OCI-LY7 (cell line): ENCODE results near the gene LPP. TPM values are rescaled to one million over a fixed set of nuclear protein-coding genes. Genes with fewer than 3 reads are reported as not detected.

Experiments used
- BruUV-seq: library from RNA; stranded (reverse); fragments of 400-500 nt; replicated peaks from 2 replicates; lab custom pipeline; 2021; lab: Mats Ljungman, UMichigan
- CTCF ChIA-PET: fragments of 300-600 bp; sonication (Branson Sonifier 250); formaldehyde crosslinking; loops from one replicate; lab custom pipeline; 2022; ENCODE audit warnings: antibody characterized with exemption; ENCODE audit not compliant: unreplicated experiment; lab: Charles Lee
- POLR2A ChIA-PET: fragments of 300-600 bp; sonication (Branson Sonifier 250); formaldehyde crosslinking; loops from one replicate; lab custom pipeline; 2022; ENCODE audit warnings: antibody characterized with exemption; lab: Charles Lee
- DNase-seq: peaks from one replicate; pipeline ENCODE4 v3.0.0-alpha.2; 2015; ENCODE audit warnings: low spot score
- H2AFZ ChIP-seq: fragments of 200-600 bp; sonication (generic), shearing (Covaris generic); 2 replicates; pipeline ENCODE4 v1.6.1; 2014; ENCODE audit warnings: mild to moderate bottlenecking, antibody characterized with exemption, low read length, moderate library complexity
- H3K27ac ChIP-seq: fragments of 200-600 bp; sonication (generic); 2 replicates; pipeline ENCODE4 v1.5.1; 2014; ENCODE audit warnings: mixed run types, low read depth, mild to moderate bottlenecking, moderate library complexity, low read length, inconsistent platforms; ENCODE audit not compliant: poor library complexity, severe bottlenecking
- H3K36me3 ChIP-seq: fragments of 200-600 bp; sonication (generic); 2 replicates; pipeline ENCODE4 v1.6.1; 2014; ENCODE audit warnings: mild to moderate bottlenecking, antibody characterized with exemption, low read length, moderate library complexity, mixed read lengths; ENCODE audit not compliant: insufficient read depth
- H3K4me1 ChIP-seq: fragments of 200-600 bp; sonication (generic); 2 replicates; pipeline ENCODE4 v1.5.1; 2014; ENCODE audit warnings: mild to moderate bottlenecking, low read length; ENCODE audit not compliant: insufficient read depth, poor library complexity, severe bottlenecking
- H3K4me2 ChIP-seq: fragments of 200-600 bp; sonication (generic); 2 replicates; pipeline ENCODE4 v1.6.1; 2014; ENCODE audit warnings: mild to moderate bottlenecking, low read length
- H3K4me3 ChIP-seq: fragments of 200-600 bp; sonication (generic); 2 replicates; pipeline ENCODE4 v1.5.1; 2014; ENCODE audit warnings: mild to moderate bottlenecking, low read depth, low read length; ENCODE audit not compliant: poor library complexity, severe bottlenecking
- H3K79me2 ChIP-seq: fragments of 200-600 bp; sonication (generic); 2 replicates; pipeline ENCODE4 v1.6.1; 2016; ENCODE audit warnings: low read depth, mild to moderate bottlenecking, low read length, moderate library complexity, mixed read lengths; ENCODE audit not compliant: insufficient read depth
- H3K9me2 ChIP-seq: fragments of 200-600 bp; sonication (generic); 2 replicates; pipeline ENCODE4 v1.6.1; 2016; ENCODE audit warnings: mild to moderate bottlenecking, low read length, mixed read lengths; ENCODE audit not compliant: insufficient read depth
- H3K9me3 ChIP-seq: fragments of 200-600 bp; sonication (generic); 2 replicates; pipeline ENCODE4 v1.6.1; 2014; ENCODE audit warnings: mild to moderate bottlenecking, mixed run types, low read length, mixed read lengths
- H4K20me1 ChIP-seq: fragments of 200-600 bp; sonication (generic); 2 replicates; pipeline ENCODE4 v1.6.1; 2014; ENCODE audit warnings: mild to moderate bottlenecking, antibody characterized with exemption, low read length, moderate library complexity, mixed read lengths; ENCODE audit not compliant: insufficient read depth
- EZH2phosphoT487 ChIP-seq: fragments of 200-600 bp; sonication (generic); IDR thresholded peaks from 2 replicates; pipeline ENCODE4 v1.6.1; 2018; ENCODE audit warnings: low read depth, borderline replicate concordance, mild to moderate bottlenecking, mixed run types, antibody characterized with exemption, low read length, moderate library complexity, mixed read lengths
- intact Hi-C: fragments of 100-400 bp; cut with micrococcal nuclease; formaldehyde crosslinking; loops from one replicate; pipeline ENCODE4 v1.10.0; 2022; ENCODE audit not compliant: unreplicated experiment
- total RNA-seq, 2 experiments: library from RNA; depleted of rRNA in 1 of 2; stranded (reverse); fragments of >200 nt in 1 of 2; shearing (Covaris generic) in 1 of 2; gene quantifications; 2 replicates each; pipeline ENCODE4 v1.2.3, GENCODE V29; 2014 to 2022
- TF ChIP-seq, protein P1 (sequence below): fragments of 200-600 bp; sonication (generic); conservative IDR thresholded peaks from 2 replicates; pipeline ENCODE4 v1.5.1; 2014; ENCODE audit warnings: mild to moderate bottlenecking, antibody characterized with exemption, low read length, moderate library complexity, mixed read lengths

Gene LPP
- total RNA-seq, 2 experiments from 2014 or later, result 10.9 to 119 TPM

DNA sequence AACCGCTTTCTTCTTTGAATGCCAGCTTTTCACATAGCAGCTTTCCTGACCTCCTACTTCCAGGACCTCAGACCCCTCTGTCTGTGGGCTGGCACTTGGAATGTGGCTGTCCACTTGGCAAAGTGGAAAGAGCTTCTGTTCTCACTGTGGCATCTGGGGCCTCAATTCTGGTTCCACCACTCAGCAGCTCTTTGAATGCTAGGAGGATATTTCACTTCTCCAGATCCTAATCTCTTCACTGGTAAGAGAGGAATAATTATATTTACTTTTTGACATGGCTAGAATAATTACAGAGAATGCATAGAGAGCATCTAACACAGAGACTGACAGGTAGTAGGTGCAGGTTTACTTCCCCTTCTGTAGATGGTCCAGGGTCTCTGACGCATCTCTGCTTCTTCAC, 405.9 kb downstream of the LPP start:
- no peaks in the 10 kb centered on the region for H4K20me1 ChIP-seq
- no peaks in the 10 kb centered on the region for H3K9me3 ChIP-seq
- H3K9me2 ChIP-seq, result no peaks in the 10 kb centered on the region
- no peak overlapping the region for H3K4me3 ChIP-seq
- POLR2A ChIA-PET, result interaction anchor here (0.6 kb wide), 1 partner anchor 196 kb away, joined by 3 read pairs; no protein-coding TSS in a partner anchor
- TF ChIP-seq EZH2phosphoT487, result no peak
- TF ChIP-seq, protein P1, sequence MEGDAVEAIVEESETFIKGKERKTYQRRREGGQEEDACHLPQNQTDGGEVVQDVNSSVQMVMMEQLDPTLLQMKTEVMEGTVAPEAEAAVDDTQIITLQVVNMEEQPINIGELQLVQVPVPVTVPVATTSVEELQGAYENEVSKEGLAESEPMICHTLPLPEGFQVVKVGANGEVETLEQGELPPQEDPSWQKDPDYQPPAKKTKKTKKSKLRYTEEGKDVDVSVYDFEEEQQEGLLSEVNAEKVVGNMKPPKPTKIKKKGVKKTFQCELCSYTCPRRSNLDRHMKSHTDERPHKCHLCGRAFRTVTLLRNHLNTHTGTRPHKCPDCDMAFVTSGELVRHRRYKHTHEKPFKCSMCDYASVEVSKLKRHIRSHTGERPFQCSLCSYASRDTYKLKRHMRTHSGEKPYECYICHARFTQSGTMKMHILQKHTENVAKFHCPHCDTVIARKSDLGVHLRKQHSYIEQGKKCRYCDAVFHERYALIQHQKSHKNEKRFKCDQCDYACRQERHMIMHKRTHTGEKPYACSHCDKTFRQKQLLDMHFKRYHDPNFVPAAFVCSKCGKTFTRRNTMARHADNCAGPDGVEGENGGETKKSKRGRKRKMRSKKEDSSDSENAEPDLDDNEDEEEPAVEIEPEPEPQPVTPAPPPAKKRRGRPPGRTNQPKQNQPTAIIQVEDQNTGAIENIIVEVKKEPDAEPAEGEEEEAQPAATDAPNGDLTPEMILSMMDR, result no peak
- no peaks in the 10 kb centered on the region for H3K4me1 ChIP-seq
- no peak overlapping the region for H3K27ac ChIP-seq
- no TSS peak for BruUV-seq
- CTCF ChIA-PET, result no interaction called here
- H2AFZ ChIP-seq, result no peak overlapping the region
- intact Hi-C loops, result no loop called here
- no peaks in the 10 kb centered on the region for H3K79me2 ChIP-seq
- H3K4me2 ChIP-seq, result no peak overlapping the region
- no peak for DNase-seq
- H3K36me3 ChIP-seq, result no peaks in the 10 kb centered on the region

DNA sequence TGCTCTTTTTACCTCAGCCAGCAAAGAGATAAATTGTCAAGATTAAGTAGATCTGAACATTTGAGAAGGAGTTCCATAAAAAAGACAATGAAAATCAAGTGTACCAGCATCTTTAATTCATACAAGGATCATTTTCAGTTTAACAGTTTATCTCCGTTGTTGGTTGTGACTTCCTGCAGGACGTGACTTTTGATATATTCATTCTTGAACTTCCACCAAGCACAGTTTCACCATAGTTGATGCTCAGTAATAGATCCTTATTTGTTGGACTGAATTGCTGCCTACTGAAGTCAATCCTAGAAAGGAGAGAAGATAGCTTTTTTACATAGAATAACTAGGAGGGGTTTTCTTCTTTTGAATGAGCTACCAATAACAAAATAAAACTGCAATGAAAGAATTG, 408.2 kb downstream of the LPP start:
- Histone ChIP-seq H2AFZ (no peak overlapping the region), H3K36me3 (no peaks in the 10 kb centered on the region), H3K79me2 (no peaks in the 10 kb centered on the region), H3K27ac (no peak overlapping the region), H3K9me3 (no peaks in the 10 kb centered on the region), H3K4me3 (no peak overlapping the region), H3K4me1 (no peaks in the 10 kb centered on the region), H3K4me2 (no peak overlapping the region), H3K9me2 (no peaks in the 10 kb centered on the region), H4K20me1 (no peaks in the 10 kb centered on the region)
- DNase-seq, result no peak
- ChIA-PET CTCF (no interaction called here), POLR2A (interaction anchor here (0.7 to 0.8 kb wide), 2 partner anchors 10 to 322 kb away, joined by 3 read pairs; no protein-coding TSS in a partner anchor)
- TF ChIP-seq EZH2phosphoT487, result no peak
- TF ChIP-seq, protein P1, result no peak
- BruUV-seq, result no TSS peak
- intact Hi-C loops, result no loop called here

DNA sequence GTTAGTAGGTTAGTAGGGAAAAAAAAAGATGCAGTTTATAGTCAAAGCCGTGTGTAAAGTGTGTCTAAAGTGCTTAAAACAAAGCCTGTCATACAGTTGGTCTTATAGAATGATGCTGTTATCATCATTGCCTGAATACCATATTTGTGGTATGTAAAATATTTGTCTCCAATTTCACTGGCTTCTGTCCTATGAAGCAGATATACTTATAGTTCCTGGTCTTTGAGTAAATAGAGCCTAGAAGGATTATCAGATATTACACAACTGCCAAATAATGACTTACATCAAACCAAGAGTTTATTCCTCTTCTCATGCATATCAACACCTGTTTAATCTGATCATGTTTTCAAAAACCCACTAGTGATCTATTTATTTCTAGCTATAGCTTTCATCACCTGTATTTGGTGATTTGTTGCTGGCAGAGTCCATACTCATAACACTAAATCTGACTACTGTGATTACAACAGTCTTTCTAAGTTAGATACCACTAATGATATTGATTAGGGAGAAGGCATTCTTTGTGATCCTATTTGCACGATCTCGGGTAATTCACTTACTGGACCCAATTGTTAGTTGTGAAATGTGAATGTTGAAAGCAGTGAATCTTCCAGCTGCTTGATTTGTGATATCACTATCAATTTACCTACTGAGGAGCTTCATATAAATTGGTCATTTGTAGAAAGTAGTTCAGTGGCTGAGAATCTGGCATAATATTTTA, 413.7 kb downstream of the LPP start:
- H3K79me2 ChIP-seq, result no peaks in the 10 kb centered on the region
- H3K4me3 ChIP-seq, result no peak overlapping the region
- intact Hi-C loops, result no loop called here
- no peak overlapping the region for H3K27ac ChIP-seq
- TF ChIP-seq EZH2phosphoT487, result no peak
- TF ChIP-seq, protein P1, result no peak
- CTCF ChIA-PET, result no interaction called here
- POLR2A ChIA-PET, result interaction anchor here (1.1 kb wide), 1 partner anchor 26 kb away, joined by 3 read pairs; no protein-coding TSS in a partner anchor
- no peak for DNase-seq
- no TSS peak for BruUV-seq
- no peaks in the 10 kb centered on the region; the same call in 1 of the 2 replicates for H3K9me2 ChIP-seq
- H4K20me1 ChIP-seq, result no peaks in the 10 kb centered on the region
- no peaks in the 10 kb centered on the region for H3K36me3 ChIP-seq
- H2AFZ ChIP-seq, result no peak overlapping the region
- no peak overlapping the region for H3K4me2 ChIP-seq
- H3K9me3 ChIP-seq, result 0 out of 2 replicates have a peak, but pooled peaks cover 6% of the 10 kb centered on the region
- H3K4me1 ChIP-seq, result no peaks in the 10 kb centered on the region
